Activated naive CD4-positive, alpha-beta T cell treated with anti-CD3 and anti-CD28 coated beads, Interleukin-2, amount 50 U/mL, for 72 hours (primary cell): ENCODE data around the gene NAT8L. TPM values are rescaled to one million over a fixed set of nuclear protein-coding genes. Genes with fewer than 3 reads are reported as not detected.

Source experiments
- ATAC-seq, 2 donors: fragments of 150-1000 bp; cut with Tn5 transposase; 2 replicates each; pipeline ENCODE4 v1.10.0; 2021; ENCODE audit warnings: mild to moderate bottlenecking in 2 of 2, moderate library complexity in 2 of 2
- DNase-seq, 2 donors: peaks; one replicate each; pipeline ENCODE4 v3.0.0; 2021 to 2022; ENCODE audit warnings: low spot score in 2 of 2
- H3K27ac Mint-ChIP-seq, 2 donors: one replicate each; pipeline ENCODE4 v1.8.0; 2022; ENCODE audit warnings: mild to moderate bottlenecking in 2 of 2, mixed read lengths in 2 of 2
- H3K36me3 Mint-ChIP-seq, 2 donors: one replicate each; pipeline ENCODE4 v1.8.0; 2022; ENCODE audit warnings: mixed read lengths in 2 of 2
- H3K9me3 Mint-ChIP-seq, 2 donors: one replicate each; pipeline ENCODE4 v1.8.0; 2022; ENCODE audit warnings: mixed read lengths in 2 of 2
- total RNA-seq, 2 donors: library from RNA; stranded (reverse); gene quantifications; one replicate each; pipeline ENCODE4 v1.2.3, GENCODE V29; 2022

Gene NAT8L
- total RNA-seq, 2 donors from 2014 or later, result 0.99 TPM; not detected in 1

GRCh38 chr4:2078584-2078983, 19.5 kb downstream of the NAT8L start:
- ATAC-seq (no peak), DNase-seq (no peak)
- H3K27ac Mint-ChIP-seq, result no peak overlapping the region
- no peaks in the 10 kb centered on the region for H3K36me3 Mint-ChIP-seq
- no peaks in the 10 kb centered on the region for H3K9me3 Mint-ChIP-seq

GRCh38 chr4:2079006-2079405, 19.9 kb downstream of the NAT8L start:
- no peaks in the 10 kb centered on the region for H3K36me3 Mint-ChIP-seq
- ATAC-seq (no peak), DNase-seq (peak in 1 of 2 donors; percentile 40)
- no peaks in the 10 kb centered on the region for H3K9me3 Mint-ChIP-seq
- no peak overlapping the region for H3K27ac Mint-ChIP-seq

DNA sequence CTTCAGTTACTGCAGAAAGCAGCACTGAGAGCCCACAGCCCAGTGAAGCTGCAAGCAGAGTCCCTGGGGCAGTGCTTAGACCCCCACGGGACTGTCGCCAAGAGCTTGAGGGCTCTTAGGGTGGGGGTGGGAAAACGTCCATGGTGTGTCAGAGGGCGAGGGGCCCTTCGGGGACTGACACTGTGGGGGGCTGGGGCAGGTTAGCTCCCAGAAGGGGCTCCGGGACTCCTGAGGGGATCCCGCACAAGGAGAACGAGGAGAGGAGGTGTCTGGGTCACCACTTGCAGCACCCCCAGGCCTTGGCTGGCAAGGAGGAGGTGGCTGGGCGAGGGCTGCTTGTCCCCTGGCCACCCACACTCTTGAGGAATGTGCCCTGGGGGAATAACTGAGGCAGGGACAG, 20.8 kb downstream of the NAT8L start:
- no peaks in the 10 kb centered on the region for H3K9me3 Mint-ChIP-seq
- H3K36me3 Mint-ChIP-seq, result no peaks in the 10 kb centered on the region
- no peak overlapping the region for H3K27ac Mint-ChIP-seq
- peak in 1 of 2 donors; percentile 30 for DNase-seq
- ATAC-seq, result no peak

DNA sequence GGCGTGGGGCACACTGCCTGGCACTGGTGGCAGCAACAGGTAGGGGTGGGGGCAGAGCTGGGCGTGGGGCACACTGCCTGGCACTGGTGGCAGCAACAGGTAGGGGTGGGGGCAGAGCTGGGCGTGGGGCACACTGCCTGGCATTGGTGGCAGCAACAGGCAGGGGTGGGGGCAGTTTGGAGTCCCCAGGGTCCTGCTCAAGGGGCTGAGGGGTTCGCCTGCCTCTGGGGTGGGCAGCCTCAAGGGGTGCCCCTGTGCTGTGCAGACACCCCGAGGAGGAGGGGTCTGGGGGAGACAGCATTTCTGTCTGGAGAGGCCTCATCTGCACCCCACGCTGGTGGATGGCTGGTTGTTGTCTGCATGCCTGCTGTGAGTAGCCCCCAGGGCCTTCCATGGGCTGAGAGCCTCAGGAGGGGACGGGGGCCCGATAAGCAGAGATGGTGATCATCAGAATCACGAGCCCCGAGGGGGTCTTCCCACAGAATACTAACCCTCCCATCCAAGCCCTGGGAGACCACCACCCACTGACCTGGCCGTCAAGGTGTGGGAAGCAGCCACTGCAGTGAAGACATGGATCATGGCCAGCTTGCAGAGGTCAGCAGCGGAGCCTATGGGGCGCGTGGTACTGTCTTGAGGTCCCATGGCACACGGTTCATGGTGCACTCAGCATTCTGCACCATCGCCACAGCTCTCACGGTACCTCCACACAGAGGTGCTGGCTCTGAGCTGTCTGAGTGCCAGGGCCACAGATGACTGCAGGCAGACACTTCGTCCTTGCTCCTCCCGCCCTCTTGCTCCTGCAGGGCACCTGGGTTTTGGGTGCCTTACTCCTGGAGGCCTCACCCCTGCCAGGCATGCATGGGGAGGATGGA, 21.5 kb downstream of the NAT8L start:
- no peaks in the 10 kb centered on the region for H3K36me3 Mint-ChIP-seq
- H3K27ac Mint-ChIP-seq, result no peak overlapping the region
- H3K9me3 Mint-ChIP-seq, result no peaks in the 10 kb centered on the region
- ATAC-seq, result no peak
- DNase-seq, result peak in 1 of 2 donors; percentile 48

DNA sequence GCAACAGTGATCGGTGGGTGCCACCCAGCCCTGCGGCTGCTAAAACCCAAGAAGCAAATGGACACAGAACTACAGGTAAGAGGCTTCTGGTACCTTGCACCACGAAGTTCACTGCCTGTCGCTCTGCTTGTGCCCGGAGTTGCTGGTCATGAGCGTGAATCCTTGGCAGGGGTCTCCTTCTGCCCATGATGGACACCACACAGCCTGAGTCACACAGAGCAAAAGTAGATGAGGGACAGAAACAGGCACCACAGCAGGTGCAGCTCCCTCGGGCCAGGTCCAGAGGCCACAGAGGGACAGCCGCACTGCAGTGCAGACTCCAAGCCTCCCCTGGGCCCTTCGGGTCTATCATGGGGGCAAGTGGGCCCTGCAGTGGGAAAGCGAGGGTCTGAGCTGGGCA, 22.4 kb downstream of the NAT8L start:
- Mint-ChIP-seq H3K36me3 (no peaks in the 10 kb centered on the region), H3K9me3 (no peaks in the 10 kb centered on the region), H3K27ac (peak overlapping the region in 1 of 2 donors; percentile 36)
- DNase-seq, result peak in 1 of 2 donors; percentile 35
- ATAC-seq, result no peak

DNA sequence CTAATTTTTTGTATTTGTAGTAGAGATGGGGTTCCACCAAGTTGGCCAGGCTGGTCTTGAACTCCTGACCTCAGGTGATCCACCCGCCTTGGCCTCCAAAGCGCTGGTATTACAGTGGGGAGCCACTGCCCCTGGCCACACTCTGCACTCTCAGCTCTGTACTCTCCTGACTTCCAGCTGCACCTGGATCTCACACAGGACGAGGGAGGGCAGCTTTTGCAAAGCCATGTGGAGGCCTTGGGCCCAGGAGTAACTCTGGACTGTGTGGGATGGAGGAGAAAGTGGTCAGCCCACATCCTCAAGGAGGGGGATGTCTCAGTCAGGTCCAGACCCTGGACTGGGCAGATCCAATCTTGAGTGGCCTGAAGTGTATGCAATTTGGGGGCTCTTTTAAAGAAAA, 23.0 kb downstream of the NAT8L start:
- ATAC-seq, result no peak

DNA sequence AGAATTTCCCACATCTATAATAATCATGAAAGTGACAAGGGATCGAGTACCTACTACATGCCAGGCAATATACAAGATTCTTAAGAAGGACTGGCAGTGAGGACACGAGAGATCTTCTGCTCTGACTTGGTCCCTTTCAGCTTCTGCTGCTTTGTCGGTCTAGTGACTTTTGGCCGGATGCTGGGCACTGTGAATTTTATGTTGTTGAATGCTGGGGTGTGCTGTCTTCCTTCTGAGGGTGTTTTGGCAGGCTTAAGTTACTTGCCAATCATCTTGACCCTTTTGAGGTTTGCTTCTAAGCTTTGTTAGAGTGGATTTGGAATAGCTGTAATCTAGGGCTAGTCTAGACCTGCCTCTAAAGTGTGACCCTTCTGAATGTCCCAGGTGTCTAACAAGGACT, 23.5 kb downstream of the NAT8L start:
- no peaks in the 10 kb centered on the region for H3K9me3 Mint-ChIP-seq
- DNase-seq (no peak), ATAC-seq (no peak)
- no peaks in the 10 kb centered on the region for H3K36me3 Mint-ChIP-seq
- peak overlapping the region in 1 of 2 donors; percentile 72 for H3K27ac Mint-ChIP-seq

More for the DNA sequence above, 23.0 kb downstream of the NAT8L start:
- Mint-ChIP-seq H3K27ac (peak overlapping the region in 1 of 2 donors; percentile 72), H3K36me3 (no peaks in the 10 kb centered on the region), H3K9me3 (no peaks in the 10 kb centered on the region)
- DNase-seq, result peak in 1 of 2 donors; percentile 11

- DNase-seq, result peak in 1 of 2 donors; percentile 34
- Mint-ChIP-seq H3K27ac (peak overlapping the region in 1 of 2 donors; percentile 72), H3K36me3 (no peaks in the 10 kb centered on the region), H3K9me3 (no peaks in the 10 kb centered on the region)
- no peak for ATAC-seq
Observed at GRCh38 chr4:2083116-2083825, 24.1 kb downstream of the NAT8L start.

- Mint-ChIP-seq H3K27ac (peak overlapping the region in 1 of 2 donors; percentile 72), H3K36me3 (no peaks in the 10 kb centered on the region)
- DNase-seq, result no peak
Observed at GRCh38 chr4:2083826-2084160, 24.7 kb downstream of the NAT8L start.

GRCh38 chr4:2084316-2084715, 25.2 kb downstream of the NAT8L start:
- Mint-ChIP-seq H3K27ac (peak overlapping the region in 1 of 2 donors; percentile 72), H3K36me3 (no peaks in the 10 kb centered on the region), H3K9me3 (no peaks in the 10 kb centered on the region)
- ATAC-seq, result no peak
- peak in 1 of 2 donors; percentile 50 for DNase-seq

More at GRCh38 chr4:2083826-2084160, 24.7 kb downstream of the NAT8L start:
- ATAC-seq, result no peak
- H3K9me3 Mint-ChIP-seq, result no peaks in the 10 kb centered on the region

- Mint-ChIP-seq H3K27ac (peak overlapping the region in 1 of 2 donors; percentile 58), H3K9me3 (no peaks in the 10 kb centered on the region), H3K36me3 (no peaks in the 10 kb centered on the region)
- DNase-seq, result peak in 1 of 2 donors; percentile 9
- ATAC-seq, result no peak
Observed at GRCh38 chr4:2085496-2085901, 26.4 kb downstream of the NAT8L start.

- no peak for ATAC-seq
- no peaks in the 10 kb centered on the region for H3K36me3 Mint-ChIP-seq
- no peak for DNase-seq
- no peaks in the 10 kb centered on the region for H3K9me3 Mint-ChIP-seq
- no peak overlapping the region for H3K27ac Mint-ChIP-seq
Observed at GRCh38 chr4:2087170-2087569, 28.0 kb downstream of the NAT8L start.

GRCh38 chr4:2089222-2089621, 30.1 kb downstream of the NAT8L start:
- ATAC-seq, result no peak
- no peak for DNase-seq
- Mint-ChIP-seq H3K9me3 (peaks cover 0 to under 1% of the 10 kb centered on the region in 2 donors), H3K36me3 (no peaks in the 10 kb centered on the region), H3K27ac (no peak overlapping the region)

GRCh38 chr4:2090642-2091041, 31.5 kb downstream of the NAT8L start:
- no peak for ATAC-seq
- peaks cover 0 to 5% of the 10 kb centered on the region in 2 donors for H3K36me3 Mint-ChIP-seq

GRCh38 chr4:2091990-2092668, 33.0 kb downstream of the NAT8L start:
- no peak for DNase-seq
- no peak for ATAC-seq
- Mint-ChIP-seq H3K9me3 (peaks cover 3 to 16% of the 10 kb centered on the region in 2 donors), H3K36me3 (peaks cover 10 to 15% of the 10 kb centered on the region in 2 donors), H3K27ac (no peak overlapping the region)

More at GRCh38 chr4:2090642-2091041, 31.5 kb downstream of the NAT8L start:
- no peak for DNase-seq
- peaks cover 0 to 8% of the 10 kb centered on the region in 2 donors for H3K9me3 Mint-ChIP-seq
- H3K27ac Mint-ChIP-seq, result no peak overlapping the region

GRCh38 chr4:2092669-2093053, 33.5 kb downstream of the NAT8L start:
- no peak for ATAC-seq
- Mint-ChIP-seq H3K36me3 (peaks cover 10 to 15% of the 10 kb centered on the region in 2 donors), H3K9me3 (peaks cover 3 to 16% of the 10 kb centered on the region in 2 donors), H3K27ac (no peak overlapping the region)
- no peak for DNase-seq

GRCh38 chr4:2093265-2093664, 34.1 kb downstream of the NAT8L start:
- ATAC-seq (no peak), DNase-seq (no peak)
- Mint-ChIP-seq H3K36me3 (peaks cover 10 to 15% of the 10 kb centered on the region in 2 donors), H3K9me3 (peaks cover 3 to 16% of the 10 kb centered on the region in 2 donors), H3K27ac (no peak overlapping the region)
